Mesenchymal stem cell (in vitro differentiated cells and primary cell): ENCODE results near the gene RIMS3.

Experiments
- DNase-seq: peaks from one replicate; pipeline ENCODE4 v3.0.0-alpha.2; 2013
- H2AFZ ChIP-seq: one replicate; pipeline ENCODE4 v1.6.1; 2013; ENCODE audit warnings: low read depth, mild to moderate bottlenecking, control low read depth, inconsistent platforms, low read length, moderate library complexity
- H2AK5ac ChIP-seq: 2 replicates; pipeline ENCODE4 v1.6.1; 2013; ENCODE audit warnings: low read length, moderate library complexity, mild to moderate bottlenecking, inconsistent platforms; ENCODE audit not compliant: severe bottlenecking
- H2BK120ac ChIP-seq: one replicate; pipeline ENCODE4 v1.6.1; 2013; ENCODE audit warnings: low read depth, mild to moderate bottlenecking, inconsistent platforms, low read length, moderate library complexity
- H2BK12ac ChIP-seq, 2 experiments: one replicate each; pipeline ENCODE4 v1.6.1; 2013; ENCODE audit warnings: inconsistent platforms in 2 of 2, low read length in 2 of 2, mild to moderate bottlenecking in 2 of 2, moderate library complexity in 2 of 2, control low read depth in 1 of 2
- H2BK15ac ChIP-seq: one replicate; pipeline ENCODE4 v1.6.1; 2013; ENCODE audit warnings: mild to moderate bottlenecking, low read depth, inconsistent platforms; ENCODE audit not compliant: poor library complexity, severe bottlenecking
- H2BK5ac ChIP-seq: 2 replicates; pipeline ENCODE4 v1.6.1; 2013; ENCODE audit warnings: low read depth, mild to moderate bottlenecking, low read length, control low read depth, inconsistent platforms; ENCODE audit not compliant: poor library complexity, severe bottlenecking
- H3K14ac ChIP-seq, 2 experiments: one replicate each; pipeline ENCODE4 v1.6.1; 2013; ENCODE audit warnings: inconsistent platforms in 2 of 2, low read length in 2 of 2, control low read depth in 1 of 2, mild to moderate bottlenecking in 1 of 2, moderate library complexity in 1 of 2
- H3K18ac ChIP-seq, 2 experiments: one replicate each; pipeline ENCODE4 v1.6.1; 2013; ENCODE audit warnings: inconsistent platforms in 2 of 2, low read length in 2 of 2, control low read depth in 1 of 2, low read depth in 1 of 2, mild to moderate bottlenecking in 1 of 2
- H3K23ac ChIP-seq, 2 experiments: one replicate each; pipeline ENCODE4 v1.6.1; 2013; ENCODE audit warnings: inconsistent platforms in 2 of 2, low read length in 2 of 2, mild to moderate bottlenecking in 2 of 2, moderate library complexity in 2 of 2, control low read depth in 1 of 2
- H3K27ac ChIP-seq: 2 replicates; pipeline ENCODE4 v1.5.1; 2013; ENCODE audit warnings: mild to moderate bottlenecking, moderate library complexity, low read length, control low read depth, inconsistent platforms; ENCODE audit not compliant: poor library complexity, severe bottlenecking
- H3K27me3 ChIP-seq, 2 experiments: 2 replicates each; pipeline versions ENCODE4 v1.6.1 to v1.7.0; 2013; ENCODE audit warnings: low read length in 2 of 2, mild to moderate bottlenecking in 2 of 2, moderate library complexity in 2 of 2, control low read depth in 1 of 2, inconsistent platforms in 1 of 2; ENCODE audit not compliant: control insufficient read depth in 1 of 2, insufficient read depth in 1 of 2
- H3K36me3 ChIP-seq, 2 experiments: 2 replicates each; pipeline versions ENCODE4 v1.6.1 to v1.7.0; 2013; ENCODE audit warnings: low read length in 2 of 2, control low read depth in 1 of 2, inconsistent platforms in 1 of 2, low read depth in 1 of 2, mild to moderate bottlenecking in 1 of 2; ENCODE audit not compliant: insufficient read depth in 2 of 2, control insufficient read depth in 1 of 2
- H3K4ac ChIP-seq, 2 experiments: one replicate each; pipeline ENCODE4 v1.6.1; 2013; ENCODE audit warnings: inconsistent platforms in 2 of 2, low read length in 2 of 2, mild to moderate bottlenecking in 2 of 2, moderate library complexity in 2 of 2, control low read depth in 1 of 2, low read depth in 1 of 2
- H3K4me1 ChIP-seq: 2 replicates; pipeline ENCODE4 v1.6.1; 2013; ENCODE audit warnings: low read depth, low read length, control low read depth; ENCODE audit not compliant: control insufficient read depth, insufficient read depth
- H3K4me2 ChIP-seq: 2 replicates; pipeline ENCODE4 v1.6.1; 2013; ENCODE audit warnings: low read length, mild to moderate bottlenecking, inconsistent platforms; ENCODE audit not compliant: poor library complexity, severe bottlenecking
- H3K4me3 ChIP-seq, 2 experiments: 2 replicates each; pipeline versions ENCODE4 v1.5.1 to v1.7.0; 2013; ENCODE audit warnings: low read length in 2 of 2, mild to moderate bottlenecking in 2 of 2, control low read depth in 1 of 2, low read depth in 1 of 2; ENCODE audit not compliant: insufficient read depth in 1 of 2
- H3K79me1 ChIP-seq: replicated peaks from 2 replicates; pipeline ENCODE4 v1.6.1; 2013; ENCODE audit warnings: mild to moderate bottlenecking, control low read depth, low read length, inconsistent platforms; ENCODE audit not compliant: poor library complexity, severe bottlenecking
- H3K9ac ChIP-seq: 2 replicates; pipeline ENCODE4 v1.7.0; 2013; ENCODE audit warnings: mild to moderate bottlenecking, low read length, moderate library complexity
- H3K9me3 ChIP-seq: 2 replicates; pipeline ENCODE4 v1.7.0; 2013; ENCODE audit warnings: mild to moderate bottlenecking, low read length; ENCODE audit not compliant: control insufficient read depth
- H4K8ac ChIP-seq: one replicate; pipeline ENCODE4 v1.6.1; 2013; ENCODE audit warnings: inconsistent platforms, mild to moderate bottlenecking, low read length, moderate library complexity
- H4K91ac ChIP-seq: one replicate; pipeline ENCODE4 v1.6.1; 2013; ENCODE audit warnings: mild to moderate bottlenecking, low read length, inconsistent platforms
- WGBS: methylation state at CpG from one replicate; pipeline ENCODE4 v1.1.7; 2013; ENCODE audit warnings: mixed read lengths; 5-methylcytosine and 5-hydroxymethylcytosine counted together

RIMS3 gene

GRCh38 chr1:40621821-40622450 lies 43.5 kb downstream of the RIMS3 start:
- Histone ChIP-seq H3K14ac (no peak overlapping the region), H2BK120ac (no peak overlapping the region), H3K27ac (no peak overlapping the region), H2BK15ac (no peak overlapping the region), H3K9me3 (peaks cover 15% of the 10 kb centered on the region), H2AK5ac (no peak overlapping the region), H3K79me1 (no peaks in the 10 kb centered on the region), H3K27me3 (peaks cover 20 to 64% of the 10 kb centered on the region in 2 experiments), H2BK5ac (no peak overlapping the region), H3K4ac (no peak overlapping the region), H3K4me2 (no peak overlapping the region), H3K23ac (no peak overlapping the region), H3K4me3 (no peak overlapping the region), H3K9ac (no peak overlapping the region), H4K8ac (no peak overlapping the region), H3K4me1 (peaks cover 5% of the 10 kb centered on the region), H2AFZ (no peak overlapping the region), H3K36me3 (no peaks in the 10 kb centered on the region), H3K18ac (no peak overlapping the region), H2BK12ac (no peak overlapping the region), H4K91ac (no peak overlapping the region)
- WGBS, result 29% methylated on average over 5 of the region's 6 CpGs
- no peak for DNase-seq

- 90% methylated on average over 3 of the region's 3 CpGs for WGBS
Measured at GRCh38 chr1:40620586-40621210, 44.8 kb downstream of the RIMS3 start.

GRCh38 chr1:40620150-40620549 lies 45.3 kb downstream of the RIMS3 start:
- DNase-seq, result no peak
- Histone ChIP-seq H4K8ac (no peak overlapping the region), H3K27ac (no peak overlapping the region), H3K18ac (no peak overlapping the region), H2BK120ac (no peak overlapping the region), H3K4me1 (no peaks in the 10 kb centered on the region), H3K4ac (no peak overlapping the region), H3K4me2 (no peak overlapping the region), H4K91ac (no peak overlapping the region), H2BK12ac (no peak overlapping the region), H2BK15ac (no peak overlapping the region), H2AK5ac (no peak overlapping the region), H3K14ac (no peak overlapping the region), H3K4me3 (no peak overlapping the region), H2BK5ac (no peak overlapping the region), H3K27me3 (peaks cover 20 to 54% of the 10 kb centered on the region in 2 experiments), H3K23ac (no peak overlapping the region), H3K9ac (no peak overlapping the region), H3K79me1 (no peaks in the 10 kb centered on the region), H3K36me3 (no peaks in the 10 kb centered on the region), H3K9me3 (peaks cover 15% of the 10 kb centered on the region), H2AFZ (no peak overlapping the region)
- WGBS, result 62% methylated on average over 5 of the region's 5 CpGs

More at GRCh38 chr1:40620586-40621210, 44.8 kb downstream of the RIMS3 start:
- H3K4me3 ChIP-seq, result no peak overlapping the region
- H3K23ac ChIP-seq, result no peak overlapping the region
- H2AK5ac ChIP-seq, result no peak overlapping the region
- H3K9ac ChIP-seq, result no peak overlapping the region
- no peak overlapping the region for H3K4me2 ChIP-seq
- H2BK12ac ChIP-seq, result no peak overlapping the region
- no peak overlapping the region for H2AFZ ChIP-seq
- H3K4ac ChIP-seq, result no peak overlapping the region
- H3K4me1 ChIP-seq, result peaks cover 3% of the 10 kb centered on the region
- no peak overlapping the region for H3K27ac ChIP-seq
- no peak overlapping the region for H4K91ac ChIP-seq
- no peaks in the 10 kb centered on the region for H3K79me1 ChIP-seq
- H3K36me3 ChIP-seq, result no peaks in the 10 kb centered on the region
- H4K8ac ChIP-seq, result no peak overlapping the region
- peaks cover 20 to 55% of the 10 kb centered on the region in 2 experiments for H3K27me3 ChIP-seq
- DNase-seq, result no peak
- no peak overlapping the region for H2BK120ac ChIP-seq
- peaks cover 15% of the 10 kb centered on the region for H3K9me3 ChIP-seq
- H3K18ac ChIP-seq, result no peak overlapping the region
- H2BK15ac ChIP-seq, result no peak overlapping the region
- H3K14ac ChIP-seq, result no peak overlapping the region
- no peak overlapping the region for H2BK5ac ChIP-seq

GRCh38 chr1:40618108-40618507 lies 47.4 kb downstream of the RIMS3 start:
- no peak overlapping the region for H3K14ac ChIP-seq
- H2BK12ac ChIP-seq, result no peak overlapping the region
- no peaks in the 10 kb centered on the region for H3K4me1 ChIP-seq
- H3K23ac ChIP-seq, result no peak overlapping the region
- H3K27me3 ChIP-seq, result peaks cover 9 to 34% of the 10 kb centered on the region in 2 experiments
- no peaks in the 10 kb centered on the region for H3K36me3 ChIP-seq
- no peaks in the 10 kb centered on the region for H3K79me1 ChIP-seq
- no peak overlapping the region for H3K4me2 ChIP-seq
- no peak overlapping the region for H2AFZ ChIP-seq
- H3K9ac ChIP-seq, result no peak overlapping the region
- DNase-seq, result no peak
- no peak overlapping the region for H4K91ac ChIP-seq
- no peak overlapping the region for H3K4ac ChIP-seq
- no CpG with 5 or more reads among the region's 1 CpG for WGBS
- H2BK5ac ChIP-seq, result no peak overlapping the region
- no peak overlapping the region for H2AK5ac ChIP-seq
- H3K18ac ChIP-seq, result no peak overlapping the region
- no peak overlapping the region for H2BK15ac ChIP-seq
- no peak overlapping the region for H2BK120ac ChIP-seq
- no peak overlapping the region for H3K27ac ChIP-seq
- H3K9me3 ChIP-seq, result peaks cover 15% of the 10 kb centered on the region
- no peak overlapping the region for H4K8ac ChIP-seq
- no peak overlapping the region for H3K4me3 ChIP-seq
